Activated CD8-positive, alpha-beta memory T cell treated with anti-CD3 and anti-CD28 coated beads, Interleukin-2, amount 50 U/mL, for 48 hours (primary cell): Measurements from ENCODE around the gene CLCN6.

Experiments used
- DNase-seq: peaks from one replicate; pipeline ENCODE4 v3.0.0-alpha.2; 2020

The CLCN6 gene

DNA sequence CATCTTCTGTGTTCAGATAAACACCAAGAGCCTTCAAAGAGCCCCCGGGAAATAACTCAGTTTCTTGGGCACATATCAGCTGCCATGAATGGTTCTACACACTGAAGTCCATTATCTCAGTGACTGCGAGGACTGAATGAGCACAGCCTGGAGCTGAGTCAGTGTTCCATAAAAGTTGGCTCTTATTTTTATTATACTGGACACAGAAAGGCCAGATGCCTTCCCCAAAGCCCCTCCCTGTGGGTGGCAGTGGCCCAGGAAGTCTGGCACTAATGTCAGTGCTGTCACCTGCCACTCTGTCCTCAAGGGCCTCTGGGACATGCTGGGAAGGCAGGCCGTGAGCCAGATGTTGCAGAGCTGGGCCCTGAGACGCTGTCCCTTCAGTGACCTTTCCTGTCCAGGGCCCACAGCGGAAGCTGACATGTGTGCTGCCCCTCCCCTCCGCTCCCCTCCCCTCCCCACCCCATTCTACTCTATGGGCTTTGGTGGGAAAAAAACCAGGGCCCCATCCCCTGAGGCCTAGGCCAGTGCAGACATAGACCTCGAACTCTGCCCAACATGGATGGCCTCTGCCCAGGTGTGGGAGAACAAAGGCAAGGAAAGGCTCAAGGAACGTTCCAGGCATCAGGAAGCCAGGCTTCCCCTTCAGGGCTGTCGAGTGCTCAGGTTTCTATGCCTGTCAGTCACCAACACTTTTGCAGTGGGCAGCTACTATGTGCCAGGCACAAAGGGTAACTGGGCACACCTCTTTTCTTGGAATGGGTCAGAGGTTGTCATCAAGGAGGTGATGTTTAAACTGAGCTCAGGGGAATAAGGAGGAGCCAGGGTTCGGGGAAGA, 75.1 kb downstream of the CLCN6 start:
- DNase-seq = no peak

DNA sequence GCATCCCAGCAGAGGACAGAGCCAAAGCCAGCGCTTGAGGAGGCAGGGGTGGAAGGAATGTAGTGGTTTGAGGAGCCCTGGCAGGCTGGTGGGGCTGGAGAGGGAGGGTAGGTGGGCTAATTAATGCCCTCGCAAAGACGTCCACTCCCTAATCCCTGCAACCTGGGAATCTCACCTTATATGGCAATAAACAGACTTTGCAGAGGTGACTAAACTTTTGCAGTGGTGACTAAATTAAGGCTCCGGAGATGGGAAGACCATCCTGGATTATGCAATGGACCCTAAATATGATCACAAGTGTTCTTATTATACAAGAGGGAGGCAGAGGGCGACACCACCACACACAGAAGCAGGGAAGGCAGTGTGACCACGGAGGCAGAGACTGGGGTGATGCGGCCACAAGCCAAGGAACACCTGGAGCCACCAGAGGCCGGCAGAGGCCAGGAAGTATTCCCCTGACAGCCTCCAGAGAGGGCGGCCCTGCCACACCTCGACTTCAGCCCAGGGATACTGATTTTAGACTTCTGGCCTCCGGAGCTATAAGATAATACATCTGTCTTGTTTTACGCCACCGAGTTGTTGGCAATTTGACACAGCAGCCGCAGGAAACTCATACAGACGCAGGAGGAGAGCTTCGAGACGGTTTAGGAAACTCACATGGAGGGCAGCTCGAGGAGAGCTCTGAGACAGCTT, 75.9 kb downstream of the CLCN6 start:
- no peak for DNase-seq

DNA sequence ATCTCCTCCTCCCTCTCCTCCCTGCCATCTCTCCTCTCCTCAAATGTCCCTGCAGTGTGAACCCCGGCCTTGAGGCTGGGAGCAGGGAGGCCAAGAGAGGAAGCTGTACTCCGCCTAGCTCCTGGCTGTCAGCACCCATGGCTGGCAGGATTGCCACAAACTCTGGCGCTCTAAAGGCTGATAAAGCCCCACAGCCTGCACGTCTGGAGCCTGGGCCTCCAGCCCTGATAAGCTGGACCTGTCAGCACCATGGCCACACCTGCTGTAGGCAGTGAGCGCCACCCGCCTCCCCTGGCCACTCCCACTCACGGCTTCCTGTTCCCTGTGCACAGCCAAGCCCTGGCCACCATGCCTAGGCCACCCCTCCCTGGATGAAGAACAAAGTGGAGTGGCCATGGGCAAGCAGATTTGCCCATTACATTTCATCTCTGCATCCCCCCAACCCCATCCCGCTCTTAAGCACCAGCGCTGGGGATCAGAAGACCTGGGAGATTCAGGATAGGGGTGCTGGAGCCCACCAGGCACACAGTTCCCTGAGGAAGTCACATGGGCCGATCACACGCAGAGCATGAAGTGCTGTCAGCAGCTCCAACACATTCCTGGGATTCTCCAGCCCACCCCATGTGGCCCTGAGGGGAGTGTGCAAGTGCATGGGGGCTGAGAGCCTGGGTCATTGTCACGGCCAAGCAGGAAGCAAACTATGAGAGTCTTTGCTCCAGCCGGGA, 77.0 kb downstream of the CLCN6 start:
- no peak for DNase-seq

DNA sequence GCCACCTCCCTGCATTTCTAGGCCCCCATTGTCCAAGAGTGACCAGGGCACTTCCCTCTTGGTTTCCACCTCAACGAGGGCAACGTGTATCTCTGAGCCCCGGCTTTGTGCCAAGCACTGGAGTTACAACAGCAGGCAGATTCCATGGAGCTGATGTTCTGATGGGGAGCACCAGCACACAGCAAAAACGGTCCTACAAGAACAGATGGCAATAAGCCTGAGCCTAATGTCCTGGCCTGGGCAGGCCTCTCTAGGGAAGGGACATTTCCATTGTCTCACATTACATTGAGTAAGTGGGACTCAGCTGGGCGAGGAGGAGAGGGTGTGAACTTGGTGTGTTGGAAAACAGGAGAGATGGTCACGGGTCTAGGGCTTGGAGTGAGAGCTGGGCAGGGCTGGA, 79.9 kb downstream of the CLCN6 start:
- no peak for DNase-seq

DNA sequence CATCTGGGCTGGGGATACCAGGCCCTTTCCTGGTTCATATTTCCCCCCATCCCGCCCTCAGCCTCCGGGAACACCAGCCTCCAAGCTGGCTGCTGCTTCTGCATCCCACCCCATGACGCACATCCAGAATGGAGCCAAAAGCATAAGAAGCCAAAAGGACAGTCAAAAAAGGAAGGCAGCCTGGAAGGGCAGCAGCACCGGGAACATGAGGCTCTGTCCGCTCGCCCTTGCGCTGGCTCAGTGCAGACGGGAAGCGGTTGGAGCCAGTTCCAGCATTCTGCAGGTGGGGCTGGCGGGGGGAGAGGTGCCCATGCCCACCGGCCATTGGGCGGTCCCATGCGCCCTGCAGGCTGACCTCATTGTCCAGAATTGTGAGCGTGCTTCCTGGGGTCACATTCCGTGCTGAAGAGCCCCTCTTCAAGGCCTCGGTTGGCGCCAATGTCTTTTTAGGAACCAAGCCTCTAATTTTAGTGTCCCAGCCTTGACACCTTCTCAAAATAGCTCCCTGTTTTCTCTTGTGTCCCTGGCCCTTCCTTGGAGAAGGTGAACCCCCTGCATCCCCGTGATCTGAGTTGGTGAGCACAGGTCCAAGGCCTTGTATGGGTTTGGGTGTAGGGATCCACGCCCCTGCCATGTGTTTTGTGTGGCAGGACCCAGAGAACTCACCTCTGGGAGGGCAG, 81.1 kb downstream of the CLCN6 start:
- DNase-seq = no peak

DNA sequence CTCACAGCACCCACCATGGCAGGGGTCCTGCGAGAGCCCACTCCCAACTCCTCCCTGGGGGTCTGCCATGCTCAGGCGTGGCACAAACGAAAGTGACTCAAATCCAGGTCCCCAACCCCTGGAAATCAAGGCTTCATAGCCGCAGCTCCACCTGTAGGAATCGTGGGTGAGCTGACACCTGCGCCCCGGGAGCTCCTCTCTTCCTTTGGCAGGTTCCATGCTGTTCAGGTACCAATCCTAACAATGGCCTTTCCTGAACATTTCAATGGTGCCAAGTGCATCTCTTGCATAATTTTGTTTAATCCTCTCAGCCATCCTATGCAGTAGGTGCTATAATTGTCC, 81.6 kb downstream of the CLCN6 start:
- no peak for DNase-seq

DNA sequence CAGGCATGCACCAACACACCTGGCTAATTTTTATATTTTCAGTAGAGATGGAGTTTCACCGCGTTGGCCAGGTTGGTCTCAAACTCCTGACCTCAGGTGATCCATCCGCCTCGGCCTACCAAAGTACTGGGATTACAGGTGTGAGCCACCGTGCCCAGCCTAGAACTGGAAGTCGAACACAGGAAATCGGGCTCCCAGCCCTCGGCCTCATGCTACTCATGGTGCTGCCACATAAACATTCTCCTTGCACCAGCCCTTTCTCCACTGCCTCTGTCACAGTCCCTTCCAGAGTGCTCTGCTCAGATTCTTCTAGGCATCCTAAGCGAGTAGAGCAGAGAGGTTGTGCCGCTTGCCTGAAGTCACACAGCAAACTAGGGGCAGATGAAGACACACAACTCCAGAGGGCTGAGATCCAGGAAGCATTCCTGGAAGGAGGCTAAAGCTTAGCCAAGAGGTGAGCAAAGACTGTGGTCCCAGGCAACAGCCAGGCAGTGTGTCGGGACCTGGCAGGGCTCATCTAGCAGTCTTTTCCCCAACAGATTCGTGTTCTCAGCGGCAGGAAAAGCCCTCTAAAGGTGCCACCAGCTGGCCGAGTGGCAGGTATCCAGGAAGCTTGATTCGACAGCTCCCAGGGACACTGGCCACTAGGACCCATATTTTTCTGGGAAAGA, 82.3 kb downstream of the CLCN6 start:
- no peak for DNase-seq

DNA sequence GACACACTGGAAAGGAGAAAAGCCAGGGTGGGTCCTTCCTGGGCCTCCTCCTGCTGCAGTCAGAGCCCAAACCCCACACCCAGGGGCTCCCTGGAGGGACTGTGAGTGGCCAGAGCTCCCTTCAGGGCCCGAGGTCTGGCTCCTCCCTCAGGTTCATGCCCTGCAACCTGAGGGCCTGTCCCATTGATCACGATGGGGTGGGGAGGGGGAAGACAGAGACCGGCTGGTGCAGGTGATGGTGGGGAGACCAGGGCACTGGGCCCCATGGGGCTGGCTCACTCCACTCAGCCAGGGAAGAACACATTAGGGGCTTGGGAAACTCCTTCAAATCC, 82.9 kb downstream of the CLCN6 start:
- DNase-seq = no peak

DNA sequence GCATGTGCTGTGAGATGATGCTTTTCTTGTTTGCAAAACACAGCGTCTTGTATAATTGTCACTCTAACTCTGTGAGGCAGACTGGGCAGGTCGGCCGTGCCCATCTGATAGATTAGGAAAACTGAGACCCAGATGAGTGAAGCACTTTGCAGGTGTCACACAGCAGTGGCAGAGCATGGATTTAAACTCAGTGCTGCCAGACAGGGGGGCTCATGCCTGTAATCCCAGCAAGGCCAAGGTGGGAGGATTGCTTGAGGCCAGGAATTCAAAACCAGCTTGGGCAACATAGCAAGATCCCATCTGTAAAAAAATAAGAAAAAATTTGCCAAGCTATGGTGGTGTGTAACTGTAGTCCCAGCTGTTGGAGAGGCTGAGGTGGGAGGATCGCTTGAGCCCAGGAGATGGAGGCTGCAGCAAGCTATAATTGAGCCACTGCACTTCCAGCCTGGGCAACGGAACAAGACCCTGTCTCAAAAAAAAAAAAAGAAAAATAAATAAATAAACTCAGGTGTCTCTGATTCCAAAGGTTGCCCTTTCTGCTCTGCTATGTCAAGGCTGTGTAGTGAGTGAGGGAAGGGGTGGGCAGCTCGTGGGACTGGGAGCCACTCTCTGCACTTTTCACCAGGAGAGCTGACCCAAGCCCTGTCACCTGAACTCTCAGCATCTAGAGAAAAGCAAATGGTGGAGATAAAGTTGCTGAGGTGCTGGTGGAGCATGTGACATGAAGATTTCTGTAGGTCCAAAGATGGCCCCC, 85.6 kb downstream of the CLCN6 start:
- DNase-seq = no peak
